IMR-90 (cell line): ENCODE results near the gene TRIM47.

Experiments
- CEBPB ChIP-seq: IDR thresholded peaks from 2 replicates; pipeline ENCODE4 v1.6.1; 2012; ENCODE audit warnings: low read depth, low read length, improper control_type of control experiment
- CHD1 ChIP-seq: IDR thresholded peaks from 2 replicates; pipeline ENCODE4 v1.6.1; 2012; ENCODE audit warnings: low read depth, low read length, improper control_type of control experiment
- FOS ChIP-seq: fragments of 150-350 bp; IDR thresholded peaks from 2 replicates; pipeline ENCODE4 v1.6.1; 2016; ENCODE audit warnings: low read depth, low read length
- MAZ ChIP-seq: IDR thresholded peaks from 2 replicates; pipeline ENCODE4 v1.6.1; 2012; ENCODE audit warnings: low read depth, mild to moderate bottlenecking, low read length, improper control_type of control experiment, moderate library complexity, borderline replicate concordance
- MXI1 ChIP-seq: IDR thresholded peaks from 2 replicates; pipeline ENCODE4 v1.6.1; 2012; ENCODE audit warnings: low read depth, mild to moderate bottlenecking, low read length, moderate library complexity, borderline replicate concordance
- NFE2L2 ChIP-seq: fragments of 150-350 bp; IDR thresholded peaks from 2 replicates; pipeline ENCODE4 v1.6.1; 2016; ENCODE audit warnings: low read depth, mild to moderate bottlenecking, low read length
- POLR2A ChIP-seq: IDR thresholded peaks from 2 replicates; pipeline ENCODE4 v1.6.1; 2012; ENCODE audit warnings: mild to moderate bottlenecking, low read depth, low read length
- RFX5 ChIP-seq: IDR thresholded peaks from 2 replicates; pipeline ENCODE4 v1.8.0; 2012; ENCODE audit warnings: low read depth, mild to moderate bottlenecking, low read length, moderate library complexity
- TF ChIP-seq, protein P1 (sequence below): conservative IDR thresholded peaks from 2 replicates; pipeline ENCODE4 v1.5.1; 2012; ENCODE audit warnings: mild to moderate bottlenecking, low read depth, low read length, improper control_type of control experiment
- TF ChIP-seq, protein P2 (sequence below): fragments of 150-350 bp; IDR thresholded peaks from 2 replicates; pipeline ENCODE4 v1.6.1; 2017; ENCODE audit warnings: mild to moderate bottlenecking, antibody characterized with exemption, low read length, low read depth
- TF ChIP-seq, protein P3 (sequence below): fragments of 150-350 bp; IDR thresholded peaks from 2 replicates; pipeline ENCODE4 v1.6.1; 2016; ENCODE audit warnings: low read depth, mild to moderate bottlenecking, low read length, moderate library complexity, borderline replicate concordance

- TF ChIP-seq, protein P1, sequence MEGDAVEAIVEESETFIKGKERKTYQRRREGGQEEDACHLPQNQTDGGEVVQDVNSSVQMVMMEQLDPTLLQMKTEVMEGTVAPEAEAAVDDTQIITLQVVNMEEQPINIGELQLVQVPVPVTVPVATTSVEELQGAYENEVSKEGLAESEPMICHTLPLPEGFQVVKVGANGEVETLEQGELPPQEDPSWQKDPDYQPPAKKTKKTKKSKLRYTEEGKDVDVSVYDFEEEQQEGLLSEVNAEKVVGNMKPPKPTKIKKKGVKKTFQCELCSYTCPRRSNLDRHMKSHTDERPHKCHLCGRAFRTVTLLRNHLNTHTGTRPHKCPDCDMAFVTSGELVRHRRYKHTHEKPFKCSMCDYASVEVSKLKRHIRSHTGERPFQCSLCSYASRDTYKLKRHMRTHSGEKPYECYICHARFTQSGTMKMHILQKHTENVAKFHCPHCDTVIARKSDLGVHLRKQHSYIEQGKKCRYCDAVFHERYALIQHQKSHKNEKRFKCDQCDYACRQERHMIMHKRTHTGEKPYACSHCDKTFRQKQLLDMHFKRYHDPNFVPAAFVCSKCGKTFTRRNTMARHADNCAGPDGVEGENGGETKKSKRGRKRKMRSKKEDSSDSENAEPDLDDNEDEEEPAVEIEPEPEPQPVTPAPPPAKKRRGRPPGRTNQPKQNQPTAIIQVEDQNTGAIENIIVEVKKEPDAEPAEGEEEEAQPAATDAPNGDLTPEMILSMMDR, result no peak
- no peak for TF ChIP-seq POLR2A
- no peak for TF ChIP-seq RFX5
- no peak for TF ChIP-seq CEBPB
- no peak for TF ChIP-seq CHD1
- no peak for TF ChIP-seq MXI1
- TF ChIP-seq, protein P2, sequence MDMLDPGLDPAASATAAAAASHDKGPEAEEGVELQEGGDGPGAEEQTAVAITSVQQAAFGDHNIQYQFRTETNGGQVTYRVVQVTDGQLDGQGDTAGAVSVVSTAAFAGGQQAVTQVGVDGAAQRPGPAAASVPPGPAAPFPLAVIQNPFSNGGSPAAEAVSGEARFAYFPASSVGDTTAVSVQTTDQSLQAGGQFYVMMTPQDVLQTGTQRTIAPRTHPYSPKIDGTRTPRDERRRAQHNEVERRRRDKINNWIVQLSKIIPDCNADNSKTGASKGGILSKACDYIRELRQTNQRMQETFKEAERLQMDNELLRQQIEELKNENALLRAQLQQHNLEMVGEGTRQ, result no peak
- TF ChIP-seq FOS, result no peak
- TF ChIP-seq, protein P3, sequence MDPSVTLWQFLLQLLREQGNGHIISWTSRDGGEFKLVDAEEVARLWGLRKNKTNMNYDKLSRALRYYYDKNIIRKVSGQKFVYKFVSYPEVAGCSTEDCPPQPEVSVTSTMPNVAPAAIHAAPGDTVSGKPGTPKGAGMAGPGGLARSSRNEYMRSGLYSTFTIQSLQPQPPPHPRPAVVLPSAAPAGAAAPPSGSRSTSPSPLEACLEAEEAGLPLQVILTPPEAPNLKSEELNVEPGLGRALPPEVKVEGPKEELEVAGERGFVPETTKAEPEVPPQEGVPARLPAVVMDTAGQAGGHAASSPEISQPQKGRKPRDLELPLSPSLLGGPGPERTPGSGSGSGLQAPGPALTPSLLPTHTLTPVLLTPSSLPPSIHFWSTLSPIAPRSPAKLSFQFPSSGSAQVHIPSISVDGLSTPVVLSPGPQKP, result no peak
- no peak for TF ChIP-seq NFE2L2
- no peak for TF ChIP-seq MAZ
Measured at GRCh38 chr17:75898065-75898464, 19.7 kb upstream of the TRIM47 start.
